Activated CD8-positive, alpha-beta memory T cell treated with anti-CD3 and anti-CD28 coated beads, Interleukin-2, amount 50 U/mL, for 1 hour (primary cell): ENCODE results near the gene CDKN1B.
A peak's percentile ranks its signal among the peaks of the same experiment; 100 is the strongest.
"Not testable (repeated sequence)": the region's sequence is repeated elsewhere in the genome, so short reads cannot be mapped to it uniquely, and the experiment has no call there.

Experiments
- DNase-seq: peaks from one replicate; pipeline ENCODE4 v3.0.0-alpha.2; 2020; ENCODE audit errors: extremely low read depth

CDKN1B gene

DNA sequence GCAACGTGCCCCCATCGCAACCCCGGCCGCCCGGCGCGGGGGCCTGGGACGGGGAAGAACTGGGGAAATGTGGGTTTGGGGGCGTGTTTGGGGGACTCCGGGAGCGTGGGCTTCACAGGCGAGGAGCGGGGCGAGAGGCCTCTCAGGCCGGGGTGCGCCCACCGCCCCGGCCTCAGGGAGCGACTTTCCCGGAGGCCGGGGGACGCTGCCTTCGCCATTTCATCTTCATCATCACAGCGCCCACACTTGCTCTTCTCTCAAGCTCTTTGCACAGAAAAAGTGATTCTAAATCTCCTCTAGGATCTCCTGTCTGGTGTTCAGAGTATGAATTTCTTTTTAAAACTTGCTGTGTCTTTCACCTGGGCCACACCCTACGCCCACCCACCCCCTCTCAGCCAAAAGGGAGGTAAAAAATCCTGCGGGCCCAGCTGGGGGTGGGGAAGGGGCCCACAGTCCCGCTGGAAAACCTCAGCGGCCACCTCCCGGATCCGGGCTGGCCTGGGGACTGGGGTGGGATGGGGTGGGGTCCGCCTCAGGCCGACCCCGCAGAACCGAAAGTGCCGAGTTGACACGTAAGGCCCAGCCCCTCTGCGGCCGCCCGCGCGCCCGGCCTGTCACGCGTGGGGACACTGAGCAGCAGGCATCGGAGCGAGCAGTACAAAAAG, 7.4 kb downstream of the CDKN1B start:
- DNase-seq = no peak

DNA sequence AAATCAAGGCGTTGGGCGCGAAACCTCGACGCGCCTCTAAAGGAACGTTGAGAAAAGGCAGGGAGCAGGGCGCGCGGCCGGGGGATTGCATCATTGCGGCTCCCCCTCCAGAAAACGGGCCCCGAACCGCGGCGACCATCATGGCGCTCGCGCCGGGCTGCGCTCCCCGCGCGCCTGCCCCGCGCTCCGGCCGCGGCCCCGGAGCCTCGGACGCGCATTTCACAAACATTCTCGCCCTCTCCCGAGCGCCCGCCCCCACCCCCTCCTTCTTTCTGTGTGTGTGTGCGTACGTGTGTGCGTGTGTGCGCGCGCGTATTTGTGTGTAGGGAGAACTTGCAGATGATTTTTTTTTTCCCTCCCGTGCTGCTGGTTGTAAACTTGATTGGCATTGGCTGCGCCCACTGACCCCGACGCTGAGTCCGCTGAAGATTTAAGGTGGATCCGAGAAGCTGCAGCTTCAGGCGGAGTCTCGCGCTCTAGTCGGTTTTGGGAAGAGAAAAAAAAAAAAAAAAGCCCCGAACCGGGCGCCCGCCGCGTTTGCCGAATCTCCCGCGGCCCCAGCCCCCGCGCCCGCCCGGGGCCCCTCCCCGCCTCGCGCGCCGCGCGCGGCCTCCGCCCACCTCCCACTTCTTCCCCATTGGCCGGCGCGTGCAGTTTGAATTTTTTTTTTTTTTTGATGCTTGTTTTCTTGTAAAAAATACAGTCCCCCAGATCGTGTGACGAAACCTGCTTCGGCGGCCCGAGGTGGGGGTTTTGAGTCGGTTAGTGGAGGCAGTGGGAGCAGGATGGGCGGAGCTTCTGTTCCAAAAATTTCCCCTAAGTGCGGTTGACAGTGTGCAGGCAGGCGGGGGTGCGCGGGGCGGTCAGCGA, 8.2 kb downstream of the CDKN1B start:
- peak; percentile 88 for DNase-seq

DNA sequence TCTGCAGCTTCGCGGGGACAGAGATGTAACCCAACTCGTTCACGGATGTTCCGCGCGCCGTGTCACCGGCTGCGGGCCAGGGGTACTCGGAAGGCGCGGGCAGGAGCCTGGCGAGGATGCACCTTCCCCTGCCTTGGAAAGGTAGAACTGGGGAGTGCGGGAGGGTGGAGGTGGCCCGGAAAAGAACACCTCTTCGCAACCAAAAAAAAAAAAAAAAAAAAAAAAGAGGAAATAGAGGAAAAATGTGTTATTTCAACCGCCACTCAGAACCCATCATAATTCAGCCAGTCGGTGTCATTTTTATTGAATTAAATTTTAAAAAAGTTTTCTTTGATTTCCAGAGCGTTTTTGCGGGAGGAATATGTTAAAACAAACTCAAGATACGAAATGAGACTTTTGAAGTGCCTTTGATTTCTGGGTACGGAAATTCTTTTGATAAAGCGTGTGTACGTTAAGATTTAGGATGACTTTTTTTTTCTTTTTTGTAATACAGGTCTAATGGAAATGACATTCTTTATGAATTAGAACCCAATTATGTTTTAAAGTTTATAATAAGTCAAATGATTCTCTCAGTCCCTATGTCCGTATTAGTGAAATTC, 8.9 kb downstream of the CDKN1B start:
- DNase-seq = no peak

DNA sequence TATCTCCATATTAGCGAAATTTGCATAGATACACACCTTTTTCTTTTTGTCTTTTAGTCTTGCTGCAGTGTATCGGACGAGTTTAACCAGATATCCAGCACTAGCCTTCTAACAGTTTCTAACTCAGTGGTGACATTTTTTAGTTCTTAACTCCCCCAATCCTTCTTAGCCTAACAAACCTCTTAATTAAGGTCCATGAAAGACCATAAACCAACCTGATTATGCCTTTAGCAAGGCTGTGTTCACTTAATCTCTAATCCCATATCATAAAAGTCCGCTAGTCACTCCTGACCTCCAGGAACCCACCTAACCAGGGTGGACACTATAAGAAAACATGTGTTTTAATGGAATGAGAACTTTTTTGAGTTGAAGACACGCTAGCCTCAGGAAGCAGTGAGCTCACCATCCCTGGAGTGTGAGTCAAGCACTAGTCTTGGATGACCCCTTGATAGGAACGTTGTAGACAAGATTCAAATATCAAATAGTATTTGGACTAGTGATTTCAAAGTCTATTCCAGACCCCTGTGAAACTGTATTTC, 9.5 kb downstream of the CDKN1B start:
- no peak for DNase-seq

DNA sequence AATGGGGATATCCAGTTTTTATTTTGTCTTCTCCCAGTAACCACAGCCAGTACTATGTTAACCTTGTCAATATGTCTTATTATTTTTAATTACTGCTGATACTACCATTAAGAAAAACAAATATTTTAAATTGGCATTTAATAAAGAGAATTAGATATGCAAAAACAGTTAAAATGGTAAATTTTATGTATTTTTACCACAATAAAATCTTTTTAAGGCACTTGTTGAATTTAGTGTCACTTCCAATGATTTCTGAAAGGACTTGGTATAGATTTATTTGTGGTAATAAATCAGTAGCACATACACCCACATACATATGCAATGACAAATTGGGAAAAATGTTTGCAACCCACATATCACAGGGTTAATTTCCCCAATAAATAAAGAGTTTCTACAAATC, 14.0 kb downstream of the CDKN1B start:
- DNase-seq = no peak

DNA sequence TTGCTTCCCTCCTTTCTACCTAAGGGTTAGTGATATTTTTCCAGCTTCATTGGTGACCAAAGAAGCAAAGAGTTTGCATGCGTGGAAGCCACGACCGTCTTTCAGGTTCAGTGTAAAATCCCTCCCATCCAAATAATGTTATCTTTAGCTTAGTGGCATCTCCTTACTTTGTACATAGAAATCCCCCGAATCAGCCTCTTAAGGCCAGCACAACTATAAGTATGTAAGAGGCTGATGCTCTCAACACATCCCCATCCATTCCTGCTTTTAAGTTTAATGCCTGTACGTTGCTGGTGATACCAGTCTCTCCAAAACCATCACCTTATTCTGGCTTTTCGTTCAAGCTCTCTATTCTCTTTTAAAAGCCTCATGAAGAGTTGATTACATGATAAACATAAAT, 14.6 kb downstream of the CDKN1B start:
- no peak for DNase-seq

DNA sequence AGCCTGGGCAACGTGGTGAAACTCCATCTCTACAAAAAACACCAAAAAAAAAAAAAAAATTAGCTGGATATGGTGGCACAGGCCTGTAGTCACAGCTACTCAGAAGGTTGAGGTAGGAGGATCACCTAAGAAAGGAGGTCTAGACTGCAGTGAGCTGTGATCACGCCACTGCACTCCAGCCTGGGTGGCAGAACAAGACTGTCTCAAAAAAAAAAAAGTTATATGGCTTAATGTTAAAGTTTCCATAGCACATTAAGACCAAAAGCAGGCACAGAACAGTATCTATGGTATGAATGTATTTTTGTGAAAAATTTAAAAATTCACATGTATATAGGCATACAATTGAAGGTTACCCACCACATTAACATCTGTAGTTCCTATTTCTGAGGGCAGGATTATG, 15.9 kb downstream of the CDKN1B start:
- DNase-seq = no peak

DNA sequence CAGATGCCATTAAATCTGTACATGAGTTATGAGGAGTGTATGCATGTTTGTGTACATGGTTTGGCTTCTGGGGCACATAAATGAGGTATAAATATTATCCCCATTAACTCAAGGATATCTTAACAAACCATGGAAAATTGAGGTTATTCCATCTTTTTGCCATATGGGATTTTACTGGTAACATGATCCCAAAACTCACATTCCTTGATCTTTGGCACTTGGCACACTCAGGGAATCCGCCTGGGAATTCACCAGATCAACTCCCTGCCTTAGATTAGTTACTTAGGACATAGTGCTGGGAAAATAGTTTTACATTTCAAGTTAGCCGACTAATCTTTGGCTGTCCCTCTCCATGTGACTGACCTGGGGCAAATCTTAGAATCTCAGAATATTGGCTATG, 16.9 kb downstream of the CDKN1B start:
- DNase-seq = no peak

DNA sequence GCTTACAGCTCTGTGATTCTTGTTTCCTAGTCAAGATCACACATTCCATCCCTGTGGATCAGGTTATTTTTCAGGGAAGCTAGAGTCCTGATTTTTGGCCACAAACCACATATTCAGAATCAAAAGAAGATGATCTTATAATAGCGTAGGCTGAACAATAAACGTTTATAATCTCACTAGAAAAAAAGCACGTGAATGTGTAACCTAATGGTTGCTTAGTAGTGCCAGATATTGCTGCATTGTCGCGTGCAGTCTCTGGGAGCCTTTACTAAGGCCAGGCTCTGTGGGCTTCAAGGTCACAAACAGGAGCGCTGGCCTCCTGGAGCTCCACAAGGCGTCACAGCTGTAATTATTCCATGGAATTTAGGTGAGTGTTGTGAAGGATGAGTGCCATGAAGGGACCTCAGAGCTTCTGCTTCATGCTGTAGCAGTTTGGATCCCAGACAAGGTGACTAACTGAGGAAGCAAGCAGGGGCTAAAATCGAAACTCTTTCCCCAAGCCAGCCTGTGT, 17.4 kb downstream of the CDKN1B start:
- no peak for DNase-seq

DNA sequence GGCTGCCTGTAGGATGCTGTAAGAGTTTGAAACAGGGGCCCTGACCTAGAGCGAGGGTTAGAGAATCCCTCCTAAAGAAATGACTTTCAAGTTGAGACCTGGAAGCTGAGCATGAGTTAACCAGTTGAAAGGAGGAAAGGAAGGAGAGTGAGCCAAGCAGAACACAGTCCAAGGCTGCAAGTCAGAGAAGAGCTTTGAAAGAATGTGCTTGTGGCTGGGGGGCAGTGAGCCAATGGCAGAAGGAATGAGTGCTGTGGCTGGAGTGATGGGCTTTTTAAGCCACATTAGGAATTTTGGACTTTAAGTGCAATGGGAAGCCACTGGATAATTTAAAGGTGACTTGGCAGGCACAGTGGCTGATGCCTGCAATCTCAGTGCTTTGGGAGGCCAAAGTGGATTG, 18.1 kb downstream of the CDKN1B start:
- DNase-seq = no peak

DNA sequence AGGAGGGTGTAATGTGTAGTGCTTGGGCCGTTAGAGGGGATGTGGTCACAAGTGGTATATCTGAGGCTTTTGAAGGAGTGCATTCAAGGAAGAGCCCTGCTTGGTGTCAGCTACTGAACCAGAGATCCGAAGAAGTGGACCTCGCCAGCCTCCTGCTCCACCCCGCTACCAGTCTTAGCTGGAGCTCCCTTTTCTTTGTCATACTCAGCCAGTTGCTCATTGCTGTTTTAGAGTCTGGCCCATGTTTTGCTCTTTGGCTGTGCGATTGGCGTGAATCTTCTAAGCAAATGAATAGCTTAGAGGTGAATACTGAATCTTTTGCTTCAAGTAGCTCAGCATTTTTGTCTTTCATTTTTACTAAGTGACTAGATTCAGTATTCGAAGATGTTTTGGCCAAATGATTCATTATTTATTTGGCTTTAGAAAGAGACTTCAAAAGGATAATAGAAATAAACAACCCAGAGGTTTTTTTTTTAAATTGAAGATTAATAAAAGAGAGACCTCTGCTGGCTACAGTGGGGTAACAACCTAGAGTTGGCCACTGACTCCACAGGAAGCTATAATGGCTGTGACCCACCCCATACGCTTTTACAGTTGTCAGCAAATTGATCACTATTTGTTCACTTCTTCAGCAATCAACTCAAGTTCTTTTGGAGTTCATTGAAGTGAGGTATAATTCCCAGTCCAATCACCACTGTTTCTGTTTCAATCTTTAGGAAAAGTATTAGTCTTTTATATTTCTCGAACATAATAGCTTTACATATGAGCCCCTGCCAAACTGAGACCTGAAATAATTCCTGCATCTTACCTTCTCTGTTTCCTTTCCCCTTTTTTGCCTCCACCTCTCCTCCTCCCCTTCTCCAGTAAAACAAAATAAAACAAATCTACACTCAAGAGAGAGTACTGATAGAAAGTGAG, 19.9 kb downstream of the CDKN1B start:
- DNase-seq = no peak

DNA sequence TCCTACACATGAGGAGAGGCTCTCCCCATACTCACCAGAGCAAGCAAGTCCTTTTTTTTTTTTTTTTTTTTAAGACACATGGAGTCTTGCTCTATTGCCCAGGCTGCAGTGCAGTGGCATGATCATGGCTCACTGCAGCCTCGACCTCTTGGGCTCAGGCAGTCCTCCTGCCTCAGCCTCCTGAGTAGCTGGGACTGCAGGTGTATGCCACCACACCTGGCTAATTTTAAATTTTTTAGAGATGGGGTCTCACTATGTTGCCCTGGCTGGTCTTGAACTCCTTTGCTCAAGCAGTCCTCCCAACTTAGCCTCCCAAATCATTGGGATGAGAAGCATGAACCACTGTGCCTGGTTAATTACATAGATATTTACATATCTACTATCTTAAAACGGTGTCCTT, 21.0 kb downstream of the CDKN1B start:
- not testable (repeated sequence) for DNase-seq

DNA sequence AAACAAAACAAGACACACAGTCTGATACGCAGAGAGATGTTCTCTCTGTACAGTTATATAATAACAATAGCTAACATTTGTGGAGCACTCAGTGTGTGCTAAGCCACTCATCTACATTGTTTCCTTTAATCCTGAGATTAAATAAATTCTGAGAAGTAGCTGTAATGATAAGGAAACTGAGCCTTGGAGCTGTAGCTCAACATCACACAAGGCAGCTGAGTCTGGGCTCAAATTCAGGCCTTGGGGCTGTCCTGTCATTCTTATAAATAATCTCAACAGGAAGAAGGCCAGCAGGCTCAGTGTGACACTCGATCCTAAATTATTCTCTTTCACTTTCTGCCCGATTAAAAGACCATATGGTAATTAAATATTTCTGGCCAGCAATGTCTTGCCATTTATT, 24.5 kb downstream of the CDKN1B start:
- no peak for DNase-seq

DNA sequence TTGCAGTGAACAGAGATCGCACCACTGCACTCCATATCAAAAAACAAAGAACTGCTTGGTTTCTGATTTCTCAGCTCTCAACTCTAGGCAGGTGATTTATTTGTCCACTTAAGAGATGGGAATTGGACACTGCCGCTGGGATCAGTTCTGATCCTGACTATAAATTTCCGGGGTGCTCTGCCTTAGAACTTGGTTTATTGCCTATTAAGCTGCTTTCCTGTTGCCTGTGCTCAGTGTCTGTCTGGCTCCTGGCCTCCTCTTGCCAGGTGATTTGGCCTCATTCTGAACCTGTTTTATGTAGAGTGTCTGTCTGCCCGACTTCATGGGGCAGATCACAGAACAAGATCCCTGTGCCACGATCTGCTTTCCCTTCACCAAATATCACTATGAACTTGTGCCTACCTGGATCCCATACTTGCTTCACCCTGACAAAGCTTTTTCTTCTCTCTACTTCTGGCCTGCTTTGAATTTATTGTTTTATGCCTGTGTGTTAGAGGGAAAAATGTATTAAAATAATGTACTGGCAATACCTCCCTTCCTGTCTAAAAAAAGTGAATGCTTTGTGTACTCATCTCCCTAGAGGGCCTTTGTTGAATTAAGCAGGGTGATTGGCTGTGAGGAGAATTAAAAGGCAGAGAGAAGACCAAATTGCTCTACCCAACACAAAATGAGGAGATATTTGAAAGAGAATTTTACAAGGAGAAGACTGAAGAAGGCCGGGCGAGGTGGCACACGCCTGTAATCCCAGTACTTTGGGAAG, 27.6 kb downstream of the CDKN1B start:
- DNase-seq = no peak

DNA sequence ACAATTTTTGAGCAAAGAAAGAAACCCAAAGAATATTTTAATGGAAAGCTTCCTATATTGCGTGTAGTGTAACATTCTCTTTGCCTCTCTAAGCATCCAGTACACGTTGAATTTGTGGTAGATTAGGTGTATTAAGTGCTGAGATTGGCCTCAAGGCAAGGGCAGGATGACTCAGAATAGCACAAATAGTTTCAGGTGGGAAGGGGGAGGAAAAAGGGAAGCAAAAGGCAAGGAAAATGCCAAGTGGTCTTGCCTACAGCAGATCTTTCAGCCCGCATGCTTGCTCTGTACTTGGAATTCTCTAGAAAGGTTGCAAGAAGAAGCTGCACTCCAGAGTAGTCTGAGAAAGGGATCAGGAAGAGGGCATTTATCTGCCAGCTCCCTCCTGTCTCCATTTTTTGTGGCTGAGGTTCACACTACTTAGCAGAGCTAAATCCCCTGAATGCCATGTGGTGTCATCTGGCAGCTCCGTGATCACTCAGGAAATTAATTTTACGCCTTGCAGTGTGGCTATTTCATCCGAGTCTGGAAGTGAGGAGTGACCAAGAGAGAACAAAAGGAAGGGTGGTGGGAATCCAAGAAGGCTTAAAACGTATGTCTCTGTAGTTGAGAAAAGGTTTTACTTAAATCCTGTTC, 28.5 kb downstream of the CDKN1B start:
- no peak for DNase-seq

DNA sequence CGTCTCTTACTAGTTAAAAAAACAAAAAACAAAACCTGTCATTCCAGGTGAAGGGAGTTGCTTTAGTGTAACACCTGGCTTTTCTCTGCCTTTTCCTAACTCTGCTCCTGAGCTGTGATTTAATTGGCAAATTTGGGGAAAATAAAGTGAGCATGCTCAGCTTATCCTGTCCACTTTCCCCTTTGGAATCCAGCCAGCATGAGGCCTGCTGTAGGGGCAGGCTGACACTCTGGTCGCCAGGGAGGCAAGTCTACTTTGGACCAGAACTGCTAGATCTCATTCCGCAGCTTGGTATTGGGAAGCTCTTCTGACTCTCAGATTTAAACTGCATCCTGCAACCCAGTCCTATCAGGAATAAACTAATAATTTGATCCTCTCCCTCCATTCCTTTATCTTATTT, 30.1 kb downstream of the CDKN1B start:
- no peak for DNase-seq

DNA sequence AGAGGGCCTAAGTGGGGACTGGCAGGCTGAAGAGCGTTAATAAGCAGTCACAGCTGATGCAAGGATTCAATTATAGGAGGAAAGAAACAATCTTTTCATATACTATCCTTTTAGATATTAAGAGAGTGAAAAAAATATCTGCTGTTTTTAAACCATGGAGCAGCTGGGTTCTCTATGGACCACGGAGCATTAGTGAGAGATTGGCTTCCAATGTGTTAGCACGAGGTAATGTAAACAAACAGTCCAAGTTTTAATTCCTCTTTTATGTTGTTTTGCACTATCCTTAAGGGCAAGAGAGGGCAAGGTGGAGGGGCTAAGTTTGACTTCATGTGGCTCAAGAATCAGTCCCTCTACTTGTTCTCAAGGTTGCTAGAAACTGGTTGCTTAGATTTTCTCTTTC, 30.9 kb downstream of the CDKN1B start:
- no peak for DNase-seq

DNA sequence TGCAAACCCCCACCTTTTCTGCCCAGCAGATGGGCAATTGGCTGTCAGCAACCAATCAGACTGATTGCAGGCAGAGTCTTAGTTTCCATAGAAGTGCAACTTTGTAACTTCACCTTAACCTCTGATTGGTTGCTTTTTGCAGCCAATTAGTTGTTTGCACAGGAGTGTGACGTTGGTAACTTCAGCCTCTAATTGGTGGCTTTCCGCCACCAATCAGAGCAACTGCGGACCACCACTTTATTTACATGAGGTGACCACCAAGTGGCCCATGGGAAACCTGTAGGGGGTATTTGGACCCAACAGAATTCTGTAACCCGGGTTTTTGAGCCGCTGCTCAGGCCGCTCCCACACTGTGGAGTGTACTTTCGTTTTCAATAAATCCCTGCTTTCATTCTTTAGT, 32.3 kb downstream of the CDKN1B start:
- no peak for DNase-seq

DNA sequence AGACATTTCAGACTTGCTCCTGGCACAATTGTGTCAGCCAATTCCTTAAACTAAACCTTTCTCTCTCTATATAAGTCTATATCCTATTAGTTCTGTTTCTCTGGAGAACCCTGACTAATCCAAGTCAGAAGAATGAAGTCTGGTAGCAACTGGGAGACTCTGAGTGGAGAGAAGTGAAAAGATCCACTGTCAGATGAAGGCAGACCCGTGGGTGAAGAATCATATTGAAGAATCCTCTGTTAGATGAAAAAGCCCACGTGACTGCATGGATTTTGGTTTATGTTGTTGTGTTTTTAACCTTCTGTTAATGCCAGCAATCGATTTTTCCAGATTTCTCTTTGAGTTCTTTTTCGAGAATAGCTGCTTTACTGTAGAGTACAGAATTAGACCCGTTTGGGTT, 38.8 kb downstream of the CDKN1B start:
- DNase-seq = no peak

DNA sequence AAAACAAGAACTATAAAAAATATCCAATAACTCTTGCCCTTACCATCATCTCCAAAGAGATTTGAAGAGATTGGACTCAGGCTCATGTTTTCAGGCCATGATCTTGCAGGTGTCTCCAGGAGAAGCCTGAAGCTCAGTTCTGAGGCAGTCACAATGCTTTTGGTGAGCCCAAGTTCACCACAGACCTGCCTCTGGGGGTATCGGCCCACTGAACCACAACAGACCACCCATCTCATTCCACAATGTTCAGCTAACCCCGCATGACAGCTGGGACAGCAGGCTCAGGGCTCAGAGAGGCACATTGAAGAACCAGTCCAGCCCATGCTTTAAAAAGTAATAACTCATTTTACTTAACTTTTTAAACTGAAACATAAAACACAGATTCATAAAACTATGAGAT, 40.0 kb downstream of the CDKN1B start:
- no peak for DNase-seq
